GM19455 (cell line): ENCODE measurements around the gene ILRUN.
"Not testable (repeated sequence)": the region's sequence is repeated elsewhere in the genome, so short reads cannot be mapped to it uniquely, and the experiment has no call there.

Experiments
- ATAC-seq: cut with Tn5 transposase; IDR thresholded peaks from one replicate; pipeline ENCODE4 v1.9.1; 2021; ENCODE audit not compliant: unreplicated experiment

Gene ILRUN

DNA sequence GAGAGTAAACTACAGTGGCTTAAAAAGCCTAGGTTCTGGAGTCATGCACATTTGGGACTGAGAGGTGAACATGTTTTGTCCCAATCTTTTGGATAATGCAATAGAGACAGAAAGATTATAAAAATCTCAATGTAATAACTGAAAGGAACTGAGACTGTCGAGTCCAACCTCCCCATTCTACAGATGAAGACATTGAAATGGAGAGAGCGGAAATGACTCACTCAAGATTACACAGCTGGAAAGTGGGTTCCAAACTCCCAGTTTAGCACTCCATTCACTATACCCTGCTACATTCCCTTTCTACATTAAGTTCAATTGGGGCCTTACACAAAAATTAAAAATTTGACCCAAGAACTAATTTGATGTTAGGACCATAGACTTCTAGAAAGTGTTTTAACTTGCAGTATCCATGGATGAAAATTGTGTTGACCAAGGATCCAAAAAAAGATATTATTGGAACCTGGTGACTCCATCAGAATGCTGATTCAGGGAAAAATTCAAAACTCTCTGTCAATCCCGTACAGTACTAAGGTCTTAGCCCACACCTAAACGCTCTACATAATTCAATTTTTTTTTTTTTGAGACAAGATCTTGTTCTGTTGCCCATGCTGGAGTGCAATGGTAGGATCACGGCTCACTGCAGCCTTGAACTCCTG is 1.5 kb upstream of the ILRUN start:
- ATAC-seq, result no peak

DNA sequence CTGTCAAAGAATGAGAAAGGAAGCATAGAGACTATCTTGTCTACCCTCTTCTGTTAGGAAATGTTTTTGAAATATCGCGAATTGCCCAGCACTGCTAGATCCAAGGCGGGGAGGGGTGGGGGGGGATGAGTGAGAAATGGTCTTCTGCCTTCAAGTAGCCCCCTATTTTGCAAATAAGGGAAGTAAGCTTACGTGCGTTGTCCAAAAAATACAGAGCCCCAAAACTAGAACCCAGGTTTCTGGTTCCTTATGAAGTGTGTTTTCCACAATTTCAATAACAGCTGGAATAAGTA is 923 bp upstream of the ILRUN start:
- ATAC-seq, result peak; percentile 6

DNA sequence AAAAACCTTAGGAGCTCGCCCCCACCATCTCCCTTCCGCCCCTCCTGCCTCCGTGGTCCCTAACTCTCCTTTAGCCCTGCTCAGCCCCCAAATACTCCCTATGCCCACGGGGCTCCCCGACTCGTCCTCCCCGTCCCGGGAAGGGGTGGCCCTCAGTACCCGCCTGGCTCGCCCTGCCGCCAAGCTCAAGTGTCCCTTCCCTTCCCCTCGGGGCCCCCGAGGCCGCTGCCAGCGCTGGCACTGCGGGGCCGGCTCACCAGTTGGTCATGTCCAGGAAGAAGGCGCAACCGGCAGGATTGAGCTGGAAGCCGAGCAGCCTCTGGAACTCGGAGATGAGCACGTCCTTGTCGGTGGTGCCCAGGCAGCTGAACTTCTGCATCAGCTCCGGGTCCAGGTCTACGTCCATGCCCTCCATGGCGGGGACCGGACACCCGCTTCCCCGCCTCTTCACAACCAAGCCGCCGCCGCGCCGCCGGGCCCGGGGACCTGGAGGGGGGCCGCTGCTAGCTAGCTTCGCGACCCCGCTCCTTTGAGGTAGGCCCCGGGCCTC is 303 bp downstream of the ILRUN start:
- ATAC-seq, result peak; percentile 28

DNA sequence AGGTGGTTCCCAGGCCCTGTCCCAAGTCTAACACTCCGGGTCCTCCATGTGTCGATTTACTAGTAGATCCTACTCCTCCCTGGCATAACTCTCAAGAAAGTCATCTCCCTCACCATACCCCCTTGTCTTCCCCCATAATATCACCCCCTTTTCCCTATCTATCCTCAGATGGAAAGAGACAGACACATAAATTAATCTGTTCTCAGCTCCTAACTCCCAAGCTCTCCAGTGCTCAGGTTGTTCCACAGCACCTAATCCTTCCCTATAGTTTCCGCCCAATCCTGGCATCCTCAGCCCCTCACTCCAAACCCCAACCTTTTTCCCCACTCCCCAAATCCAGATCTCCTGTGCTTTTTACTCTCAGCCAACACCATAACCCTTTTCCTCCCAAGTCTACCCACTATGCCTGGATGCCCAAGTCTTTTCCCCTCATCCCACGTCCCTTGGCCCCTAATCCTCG is 808 bp downstream of the ILRUN start:
- no peak for ATAC-seq

DNA sequence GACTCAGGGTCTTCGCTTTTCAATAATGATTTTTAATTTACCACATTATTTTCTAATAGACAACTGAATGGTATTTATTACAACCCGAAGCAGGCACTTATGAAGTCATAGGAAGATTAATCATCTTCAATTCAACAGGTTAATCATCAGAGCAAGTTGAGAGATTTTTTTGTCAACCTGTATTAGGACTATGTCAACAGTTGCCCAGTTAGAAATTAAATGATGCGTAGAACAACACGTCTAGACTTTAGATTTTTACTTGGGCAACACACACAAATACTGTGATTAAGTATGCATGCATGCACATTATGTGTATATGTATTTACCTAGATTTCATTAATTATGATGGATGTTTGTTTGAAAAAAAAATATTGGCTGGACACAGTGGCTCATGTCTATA is 4.3 kb downstream of the ILRUN start:
- ATAC-seq, result no peak

DNA sequence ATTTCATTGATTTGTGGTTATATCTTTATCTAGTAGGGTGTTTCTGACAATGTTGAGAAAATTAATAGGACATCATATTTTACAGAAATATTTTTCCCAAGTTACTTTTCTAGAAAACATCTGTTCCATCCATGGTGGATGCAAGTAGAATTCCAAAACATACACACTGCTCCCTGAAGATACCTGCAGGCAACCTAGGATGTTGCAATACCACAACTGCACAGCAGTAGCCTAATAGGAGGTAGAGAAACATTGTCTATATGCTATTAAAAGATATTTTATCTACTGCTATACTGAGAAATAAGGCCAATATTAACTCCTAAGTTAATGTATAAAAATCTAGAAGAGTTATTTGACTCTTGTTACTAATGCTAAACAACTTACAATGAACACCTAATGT is 6.8 kb downstream of the ILRUN start:
- no peak for ATAC-seq

DNA sequence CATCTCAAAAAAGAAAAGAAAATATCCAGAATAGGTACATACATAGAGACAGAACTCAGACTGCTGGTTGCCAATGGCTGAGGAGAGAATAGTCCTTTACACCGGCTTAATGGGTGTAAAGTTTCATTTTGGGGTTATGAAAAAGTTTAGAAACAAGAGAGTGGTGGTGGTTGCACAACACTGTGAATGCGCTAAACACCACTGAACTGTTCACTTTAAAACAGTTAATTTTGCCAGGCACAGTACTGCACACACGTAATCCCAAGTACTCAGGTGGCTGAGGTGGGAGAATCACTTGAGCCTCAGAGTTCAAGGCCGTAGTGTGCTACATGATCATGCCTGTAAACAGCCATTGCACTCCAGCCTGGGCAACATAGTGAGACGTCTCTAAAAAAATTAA is 7.6 kb downstream of the ILRUN start:
- no peak for ATAC-seq

DNA sequence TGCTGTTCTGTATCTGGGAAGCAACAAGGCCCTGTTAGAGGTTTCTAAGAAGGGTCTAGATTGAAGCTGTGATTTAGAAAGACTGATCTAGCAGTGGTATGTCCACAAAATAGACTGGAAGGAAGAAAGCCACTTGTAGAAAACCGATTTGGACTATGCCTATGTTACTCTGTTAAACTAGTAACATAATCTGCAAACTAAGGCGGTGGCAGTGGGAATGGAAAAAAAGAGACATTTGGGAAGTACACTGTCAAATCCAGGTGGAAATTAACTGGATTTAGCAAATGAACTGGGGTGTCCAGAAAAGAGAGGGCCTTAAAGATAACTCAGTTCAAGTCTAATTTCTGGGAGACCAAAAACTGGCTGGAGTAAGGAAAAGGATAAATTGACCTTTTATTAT is 11.6 kb downstream of the ILRUN start:
- ATAC-seq, result no peak

DNA sequence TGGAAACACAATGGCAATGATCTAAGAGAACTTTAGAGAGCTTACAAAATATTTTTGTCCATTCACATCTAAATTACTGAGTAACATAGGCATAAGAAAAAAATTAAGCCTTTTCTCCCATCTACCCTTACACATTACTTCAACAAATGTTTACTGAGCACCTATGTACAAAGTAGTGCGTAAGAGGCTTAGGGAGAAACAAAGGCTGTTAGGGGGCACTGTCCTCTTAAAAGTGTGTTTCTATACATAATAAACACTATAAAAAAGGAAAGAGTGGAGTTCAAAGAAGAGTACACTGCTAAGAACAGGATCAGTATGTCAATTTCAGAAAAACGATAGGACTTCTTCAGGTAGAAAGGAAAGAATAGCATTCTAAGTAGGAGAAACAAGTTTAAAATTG is 12.2 kb downstream of the ILRUN start:
- ATAC-seq, result no peak

DNA sequence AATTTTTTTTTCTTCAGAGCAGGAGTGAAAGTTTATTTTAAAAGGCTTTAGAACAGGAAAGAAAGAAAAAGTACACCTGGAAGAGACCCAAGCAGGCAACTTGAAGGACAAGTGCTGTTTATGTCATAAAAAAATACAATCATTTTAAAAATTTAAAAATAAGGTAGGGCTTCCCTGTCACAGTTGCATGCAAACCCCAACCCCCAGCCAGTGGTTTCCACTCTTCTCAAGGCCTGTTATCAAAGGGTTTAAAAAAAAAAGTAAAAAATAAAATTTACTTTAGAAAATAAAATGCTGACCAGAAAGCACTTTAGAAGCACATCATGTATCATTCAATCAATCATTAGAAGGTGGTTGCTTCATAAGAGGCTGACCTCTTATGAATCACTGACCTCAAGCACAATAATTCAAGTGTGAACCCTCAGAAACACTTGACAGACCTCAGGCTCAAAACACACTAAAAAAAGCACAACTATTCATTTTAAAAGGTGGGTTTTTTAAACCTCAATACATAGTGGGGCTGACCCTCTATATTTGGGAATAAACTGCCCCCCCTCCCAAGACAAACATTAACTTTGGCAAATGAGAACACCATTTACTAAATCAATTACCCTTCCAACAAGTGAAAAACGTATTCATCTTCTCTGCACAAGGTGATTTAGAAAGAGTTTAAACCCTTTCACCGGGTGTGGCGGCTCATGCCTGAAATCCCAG is 15.6 kb downstream of the ILRUN start:
- ATAC-seq, result no peak

DNA sequence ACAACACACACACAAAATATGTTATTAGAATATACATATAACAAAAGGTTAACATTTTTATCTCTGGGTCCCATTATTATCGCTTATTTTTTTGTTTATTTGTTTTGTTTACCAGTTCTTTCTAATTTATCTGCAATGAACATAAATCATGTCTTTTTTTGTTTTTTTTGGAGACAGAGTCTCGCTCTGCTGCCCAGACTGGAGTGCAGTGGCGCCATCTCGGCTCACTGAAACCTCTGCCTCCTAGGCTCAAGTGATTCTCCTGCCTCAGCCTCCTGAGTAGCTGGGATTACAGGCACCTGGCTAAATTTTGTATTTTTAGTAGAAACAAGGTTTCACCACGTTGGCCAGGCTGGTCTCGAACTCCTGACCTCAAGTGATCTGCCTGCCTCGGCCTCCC is 16.3 kb downstream of the ILRUN start:
- ATAC-seq, result not testable (repeated sequence)

DNA sequence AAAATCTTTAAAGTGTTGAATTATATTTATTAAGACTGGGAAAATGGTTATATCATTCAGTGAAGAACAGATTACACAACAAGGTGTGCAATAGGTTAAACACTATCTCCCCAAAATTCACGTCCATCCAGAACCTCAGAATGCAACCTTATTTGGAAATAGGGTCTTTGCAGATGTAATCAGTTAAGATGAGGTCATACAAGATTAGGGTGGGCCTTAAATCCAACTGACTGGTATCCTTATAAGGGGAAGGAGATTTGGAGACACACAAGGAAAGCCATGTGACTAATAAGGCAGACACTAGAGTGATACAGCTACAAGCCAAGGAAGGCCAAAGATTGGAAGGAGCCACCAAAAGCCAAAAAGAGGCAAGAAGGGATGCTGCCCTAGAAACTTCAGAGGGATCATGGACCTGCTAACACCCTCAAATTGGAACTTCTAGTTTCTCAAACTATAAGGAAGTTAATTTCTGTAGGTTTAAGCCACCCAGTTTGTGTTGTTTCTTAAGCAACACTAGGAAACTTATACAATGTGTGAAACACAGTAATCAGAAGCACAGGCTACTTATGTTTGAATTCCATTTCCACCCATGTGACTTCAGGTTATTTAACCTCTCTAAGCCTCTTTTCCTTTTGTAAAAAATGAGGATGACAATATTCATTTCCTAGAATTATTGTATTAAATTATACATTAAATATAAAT is 16.9 kb downstream of the ILRUN start:
- ATAC-seq, result no peak

DNA sequence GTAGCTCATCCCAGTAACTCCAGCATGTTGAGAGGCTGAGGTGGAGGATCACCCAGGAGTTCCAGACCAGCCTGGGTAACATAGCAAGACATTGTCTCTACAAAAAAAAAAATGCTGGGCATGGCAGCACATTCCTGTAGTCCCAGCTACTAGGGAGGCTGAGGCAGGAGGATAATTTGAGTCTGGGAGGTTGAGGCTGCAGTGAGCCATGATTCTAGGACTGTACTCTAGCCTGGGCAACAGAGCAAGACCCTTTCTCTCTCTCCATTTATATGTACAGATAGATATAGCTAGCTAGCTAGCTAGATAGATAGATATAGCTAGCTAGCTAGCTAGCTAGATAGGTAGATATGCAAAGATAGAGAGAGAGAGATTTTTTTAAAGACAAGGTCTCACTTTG is 20.4 kb downstream of the ILRUN start:
- ATAC-seq, result no peak

DNA sequence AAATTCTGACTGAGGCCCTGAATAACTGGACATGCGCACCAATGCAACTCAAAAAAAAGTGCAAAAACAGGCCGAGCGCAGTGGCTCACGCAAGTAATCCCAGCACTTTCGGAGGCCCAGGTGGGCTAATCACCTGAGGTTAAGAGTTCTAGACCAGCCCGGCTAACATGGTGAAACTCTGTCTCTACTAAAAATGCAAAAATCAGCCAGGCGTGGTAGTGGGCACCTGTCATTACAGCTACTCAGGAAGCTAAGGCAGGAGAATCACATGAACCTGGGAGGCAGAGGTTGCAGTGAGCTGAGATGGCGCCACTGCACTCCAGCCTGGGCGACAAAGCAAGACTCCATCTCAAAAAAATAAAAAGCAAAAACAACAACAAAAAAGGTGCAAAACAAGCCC is 21.6 kb downstream of the ILRUN start:
- ATAC-seq, result not testable (repeated sequence)

DNA sequence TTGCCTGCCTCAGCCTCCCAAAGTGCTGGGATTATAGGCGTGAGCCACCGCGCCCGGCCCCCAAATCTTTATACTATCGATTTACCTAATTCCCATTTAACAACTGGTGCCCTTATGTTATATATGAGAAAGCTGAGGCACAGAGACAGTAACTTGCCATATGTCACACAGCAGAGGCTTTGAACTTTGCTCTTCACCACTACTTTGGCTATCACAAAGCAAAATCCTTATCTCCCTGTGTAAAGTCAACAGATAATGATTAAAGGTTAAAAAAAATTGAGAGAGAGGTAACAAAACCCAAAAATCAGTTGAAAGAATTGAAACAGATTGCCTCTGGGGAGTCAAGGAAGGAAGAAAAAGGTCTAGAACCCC is 22.3 kb downstream of the ILRUN start:
- ATAC-seq, result no peak

DNA sequence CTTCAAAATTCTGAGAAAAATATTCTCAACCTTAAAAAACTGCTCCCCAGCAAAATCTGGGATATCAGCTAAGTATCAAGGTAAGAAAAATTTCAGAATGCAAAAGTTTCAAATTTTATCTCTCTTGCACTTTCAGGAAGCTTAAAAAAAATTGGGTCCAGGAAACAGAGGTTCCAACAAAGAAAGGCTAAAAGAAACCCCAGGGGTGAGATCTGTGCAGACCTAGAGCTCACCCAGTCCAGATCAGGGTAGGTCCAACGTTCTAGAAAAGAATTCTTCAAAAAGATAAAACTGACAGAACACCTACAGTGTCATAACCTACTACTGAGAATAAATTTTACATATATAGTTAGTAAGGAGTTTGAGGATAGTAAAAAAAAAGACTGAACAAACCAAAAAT is 23.5 kb downstream of the ILRUN start:
- no peak for ATAC-seq

DNA sequence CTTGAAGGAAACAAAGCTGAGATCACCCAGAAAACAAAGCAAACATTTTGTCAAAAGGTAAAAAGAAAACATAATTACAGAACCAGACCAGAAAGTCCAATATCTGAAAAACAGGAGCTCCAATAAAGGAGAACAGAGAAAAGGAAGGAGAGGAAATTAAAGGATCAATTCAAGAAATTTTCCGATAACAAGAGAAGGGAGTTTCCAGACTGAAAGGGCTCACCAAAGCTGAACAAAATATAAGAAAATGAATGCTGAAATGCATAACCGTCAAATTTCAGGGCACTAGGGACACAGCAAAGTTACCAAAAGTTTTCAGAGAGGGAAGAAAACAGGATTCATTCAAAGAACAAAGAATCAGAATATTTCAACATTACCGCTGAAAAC is 23.9 kb downstream of the ILRUN start:
- no peak for ATAC-seq

DNA sequence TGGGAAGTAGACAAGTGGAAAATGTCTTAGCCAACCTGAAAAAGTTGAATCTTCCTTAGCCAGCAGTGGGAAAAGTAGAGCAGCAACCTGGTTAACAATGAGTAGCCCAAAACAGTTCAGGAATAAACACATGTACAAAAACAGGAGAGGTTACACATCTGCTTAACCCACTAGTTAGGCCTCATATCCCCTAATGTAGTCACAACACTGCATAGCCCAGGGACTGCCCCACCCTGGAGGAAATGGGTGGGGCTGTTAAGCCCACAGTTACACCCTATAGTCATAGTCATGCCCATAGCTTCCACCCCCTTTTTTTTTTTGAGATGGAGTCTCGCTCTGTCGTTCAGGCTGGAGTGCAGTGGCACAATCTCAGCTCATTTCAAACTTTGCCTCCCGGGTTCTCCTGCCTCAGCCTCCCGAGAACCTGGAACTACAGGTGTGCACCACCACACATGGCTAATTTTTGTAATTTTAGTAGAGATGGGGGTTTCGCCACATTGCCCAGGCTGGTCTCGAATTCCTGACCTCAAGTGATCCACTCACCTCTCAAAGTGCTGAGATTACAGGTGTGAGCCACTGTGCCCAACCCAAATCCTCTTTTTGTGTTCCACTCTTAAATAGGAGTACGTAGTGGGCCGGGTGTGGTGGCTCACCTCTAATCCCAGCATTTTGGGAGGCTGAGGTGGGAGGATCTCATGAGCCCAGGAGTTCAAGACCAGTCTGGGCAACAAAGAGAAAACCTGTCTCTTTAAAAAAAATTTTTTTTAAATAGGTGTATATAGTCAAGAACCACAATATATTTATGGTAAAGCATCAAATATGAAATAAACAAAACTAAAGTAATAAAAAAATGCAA is 24.5 kb downstream of the ILRUN start:
- ATAC-seq, result peak; percentile 82

DNA sequence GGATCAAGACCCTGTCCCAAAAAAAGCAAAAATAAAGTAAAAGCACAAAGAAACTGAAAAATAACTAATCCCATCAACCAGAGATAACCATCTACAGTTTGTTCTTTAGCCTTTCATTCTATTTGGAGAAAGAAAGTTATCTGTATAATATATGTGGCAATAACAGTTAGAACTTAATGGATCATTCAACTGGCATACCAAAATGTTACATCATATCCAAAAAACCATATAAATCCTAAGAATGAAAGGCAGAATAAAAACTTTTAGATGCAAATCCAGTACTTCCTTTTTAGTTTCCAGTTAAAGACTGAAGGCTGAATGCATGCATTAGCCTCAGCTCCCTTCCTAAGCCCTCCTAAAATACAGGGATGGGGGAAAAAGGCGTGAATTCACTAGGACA is 25.2 kb downstream of the ILRUN start:
- ATAC-seq, result no peak

DNA sequence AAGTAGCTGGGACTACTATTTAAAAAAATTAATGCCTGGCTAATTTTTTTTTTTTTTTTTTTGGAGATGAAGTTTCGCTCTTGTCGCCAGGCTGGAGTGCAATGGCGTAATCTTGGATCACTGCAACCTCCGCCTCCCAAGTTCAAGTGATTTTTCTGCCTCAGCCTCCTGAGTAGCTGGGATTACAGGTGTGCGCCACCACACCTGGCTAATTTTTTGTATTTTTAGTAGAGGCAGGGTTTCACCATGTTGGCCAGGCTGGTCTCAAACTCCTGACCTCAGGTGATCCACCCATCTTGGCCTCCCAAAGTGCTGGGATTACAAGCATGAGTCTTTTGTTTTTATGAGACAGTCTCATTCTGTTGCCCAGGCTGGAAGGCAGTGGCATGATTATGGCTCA is 27.8 kb downstream of the ILRUN start:
- ATAC-seq, result not testable (repeated sequence)

DNA sequence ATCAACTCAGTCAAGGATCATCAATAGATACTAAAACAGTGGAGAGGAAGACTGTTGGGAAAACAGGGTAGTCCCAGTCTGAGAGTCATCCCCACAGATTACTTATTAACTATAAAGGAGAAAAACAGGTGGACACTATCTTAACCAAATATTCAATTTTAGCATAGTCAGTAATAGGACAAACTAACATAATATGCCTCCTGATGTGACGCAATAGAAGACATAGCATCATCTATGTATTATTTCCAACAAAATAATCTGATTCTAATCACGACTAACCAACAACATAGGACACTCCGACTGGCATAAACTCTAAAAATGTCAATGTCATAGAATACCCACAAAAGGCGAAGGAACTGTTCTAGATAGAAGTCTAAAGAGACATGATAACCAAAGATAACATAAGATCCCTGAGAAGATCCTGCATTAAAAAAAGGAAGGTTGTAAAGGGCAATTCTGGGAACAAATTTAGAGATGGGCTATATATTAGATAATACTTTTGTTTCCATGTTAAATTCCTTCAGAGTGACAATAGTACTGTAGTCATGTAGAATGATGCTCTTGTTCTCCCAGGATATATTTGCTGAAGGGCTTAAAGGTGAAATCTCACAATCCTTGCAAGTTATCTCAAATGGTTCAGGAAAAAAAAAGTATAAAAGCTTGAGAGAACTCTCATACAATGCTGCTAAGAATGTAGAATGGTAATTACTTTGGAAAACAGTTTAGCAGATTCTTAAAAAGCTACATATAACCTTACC is 28.9 kb downstream of the ILRUN start:
- ATAC-seq, result no peak
